ENCODE data around the gene MYOT.
A peak's percentile ranks its signal among the peaks of the same experiment; 100 is the strongest.

MYOT gene

DNA sequence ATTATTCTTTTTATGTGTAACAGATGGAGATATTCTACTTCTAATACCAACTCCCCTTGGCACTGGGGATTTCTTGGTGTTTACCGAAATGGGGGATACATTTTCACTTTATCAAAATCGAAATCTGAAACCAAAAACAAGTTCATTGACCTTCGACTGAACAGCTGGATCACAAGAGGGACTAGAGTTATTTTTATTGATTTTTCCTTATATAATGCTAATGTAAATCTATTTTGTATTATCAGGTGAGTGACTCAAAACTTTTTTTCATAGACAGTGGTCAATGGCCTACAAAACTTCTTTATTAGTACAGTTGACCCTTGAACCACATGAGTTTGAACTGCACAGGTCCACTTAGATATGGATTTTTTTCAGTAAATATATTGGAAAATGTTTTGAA is 31.8 kb downstream of the MYOT start:
- Mint-ChIP-seq H3K27me3 (no peaks in the 10 kb centered on the region), H3K4me1 (ENCODE audit: low read depth) (peaks cover 8% of the 10 kb centered on the region), H3K36me3 (ENCODE audit: low read depth) (no peaks in the 10 kb centered on the region), H3K4me3 (no peak overlapping the region), H3K27ac (no peak overlapping the region), H3K9me3 (no peaks in the 10 kb centered on the region)
- intact Hi-C loops (cut with micrococcal nuclease) = no loop called here

DNA sequence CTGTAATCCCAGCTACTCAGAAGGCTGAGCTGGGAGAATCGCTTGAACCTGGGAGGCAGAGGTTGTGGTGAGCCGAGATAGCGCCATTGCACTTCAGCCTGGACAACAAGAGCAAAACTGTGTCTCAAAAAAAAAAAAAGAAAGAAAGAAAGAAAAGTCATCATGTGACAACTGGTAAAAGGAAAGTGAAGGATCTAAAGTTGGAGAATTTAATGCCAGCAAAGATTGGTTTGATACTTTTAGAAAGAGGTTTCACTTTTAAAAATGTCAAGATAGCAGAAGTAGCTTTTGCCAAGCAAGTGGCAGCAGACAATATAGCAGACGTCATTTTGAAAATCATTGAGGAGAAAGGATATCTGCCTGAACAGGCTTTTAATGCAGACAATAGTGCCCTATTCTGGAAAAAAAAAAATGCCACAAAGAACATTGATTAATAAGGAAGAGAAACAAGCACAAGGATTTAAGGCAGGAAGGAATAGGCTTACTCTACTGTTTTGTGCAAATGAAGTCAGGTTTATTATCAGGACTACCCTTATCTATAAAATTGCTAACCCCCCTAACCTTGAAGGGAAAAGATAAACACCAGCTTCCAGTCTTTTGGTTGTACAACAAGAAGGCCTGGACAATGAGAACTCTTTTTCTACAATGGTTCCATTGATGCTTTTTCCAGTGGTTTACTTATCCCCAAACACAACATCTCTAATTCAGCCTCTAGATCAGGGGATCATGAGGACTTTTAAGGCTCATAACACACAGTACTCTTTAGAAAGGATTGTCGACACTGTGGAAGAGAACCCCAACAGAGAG is 33.6 kb downstream of the MYOT start:
- peak overlapping the region; percentile 80 for H3K27ac Mint-ChIP-seq
- H3K4me3 Mint-ChIP-seq = peak overlapping the region; percentile 56
- intact Hi-C loops (cut with micrococcal nuclease) = no loop called here

DNA sequence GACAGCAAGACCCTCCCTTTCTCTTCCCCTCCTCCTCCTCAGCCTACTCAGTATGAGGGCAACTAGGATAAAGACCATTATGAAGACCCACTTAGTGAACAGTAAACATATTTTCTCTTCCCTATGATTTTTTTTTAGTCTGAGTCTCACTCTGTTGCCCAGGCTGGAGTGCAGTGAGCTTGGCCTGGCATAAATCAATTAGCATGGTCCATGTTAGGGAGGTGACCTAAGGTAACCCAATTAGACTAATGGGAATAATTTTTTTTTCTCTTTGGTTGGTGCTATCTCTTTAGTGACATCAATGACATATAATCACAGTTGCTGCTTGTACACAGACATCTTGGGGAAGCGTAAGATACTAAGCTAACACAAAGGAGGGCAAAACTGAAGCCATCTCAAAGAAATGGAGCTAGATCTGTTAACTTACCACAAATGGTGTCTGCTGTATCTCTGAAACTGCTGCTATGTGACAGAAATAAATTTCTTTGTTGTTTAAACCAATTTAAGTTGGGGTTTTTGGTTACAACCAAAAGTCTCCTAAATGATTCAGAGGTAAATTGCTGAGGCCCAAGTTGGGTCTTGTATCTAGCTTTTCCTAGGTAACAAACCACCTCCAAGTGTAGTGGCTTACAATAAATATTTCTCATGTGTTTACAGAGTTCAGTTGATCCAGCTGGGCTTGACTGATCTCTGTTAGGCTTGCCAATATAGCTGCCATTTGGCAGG is 34.9 kb downstream of the MYOT start:
- H3K4me3 Mint-ChIP-seq = no peak overlapping the region
- H3K36me3 Mint-ChIP-seq (ENCODE audit: low read depth) = no peaks in the 10 kb centered on the region
- H3K4me1 Mint-ChIP-seq (ENCODE audit: low read depth) = peaks cover 8% of the 10 kb centered on the region
- H3K27me3 Mint-ChIP-seq = no peaks in the 10 kb centered on the region
- intact Hi-C loops (cut with micrococcal nuclease) = no loop called here
- H3K9me3 Mint-ChIP-seq = no peaks in the 10 kb centered on the region
- H3K27ac Mint-ChIP-seq = no peak overlapping the region

More for the DNA sequence above, 33.6 kb downstream of the MYOT start:
- Mint-ChIP-seq H3K36me3 (ENCODE audit: low read depth) (no peaks in the 10 kb centered on the region), H3K27me3 (no peaks in the 10 kb centered on the region), H3K4me1 (ENCODE audit: low read depth) (peaks cover 8% of the 10 kb centered on the region), H3K9me3 (no peaks in the 10 kb centered on the region)

DNA sequence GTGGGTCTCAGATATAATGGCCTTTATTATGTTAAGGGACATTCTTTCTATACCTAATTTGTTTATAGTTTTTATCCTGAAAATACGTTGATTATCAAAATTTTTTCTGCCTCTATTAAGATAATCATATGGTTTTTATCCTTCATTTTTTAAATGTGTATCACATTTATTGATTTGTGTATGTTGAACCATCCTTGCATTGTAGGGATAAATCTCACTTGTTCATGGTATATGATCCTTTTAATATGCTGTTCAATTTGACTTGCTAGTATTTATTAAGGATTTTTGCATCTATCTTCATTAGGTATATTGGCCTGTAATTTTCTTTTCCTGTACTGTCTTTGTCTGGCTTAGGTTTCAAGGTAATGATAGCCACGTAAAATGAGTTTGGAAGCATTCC is 47.1 kb downstream of the MYOT start:
- Mint-ChIP-seq H3K36me3 (ENCODE audit: low read depth) (no peaks in the 10 kb centered on the region), H3K9me3 (peaks cover 41% of the 10 kb centered on the region), H3K27me3 (peaks cover 2% of the 10 kb centered on the region), H3K4me3 (no peak overlapping the region), H3K4me1 (ENCODE audit: low read depth) (no peaks in the 10 kb centered on the region), H3K27ac (no peak overlapping the region)
- intact Hi-C loops (cut with micrococcal nuclease) = no loop called here

DNA sequence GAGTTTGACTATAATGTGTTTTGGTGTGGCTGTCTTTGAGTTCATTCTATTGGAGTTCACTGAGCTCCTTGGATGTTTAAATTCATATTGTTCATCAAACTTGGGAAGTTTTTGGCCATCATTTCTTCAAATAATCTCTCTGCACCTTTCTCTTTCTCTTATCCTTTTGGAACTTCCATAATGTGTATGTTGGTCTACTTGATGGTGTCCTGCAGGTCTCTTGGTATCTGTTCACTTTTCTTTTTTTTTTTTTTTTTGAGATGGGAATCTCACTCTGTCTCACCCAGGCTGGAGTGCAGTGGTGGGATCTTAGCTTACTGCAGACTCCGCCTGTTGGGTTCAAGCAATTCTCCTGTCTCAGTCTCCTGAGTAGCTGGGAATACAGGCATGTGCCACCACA is 49.3 kb downstream of the MYOT start:
- intact Hi-C loops (cut with micrococcal nuclease) = no loop called here
- Mint-ChIP-seq H3K36me3 (ENCODE audit: low read depth) (no peaks in the 10 kb centered on the region), H3K4me3 (no peak overlapping the region), H3K9me3 (peaks cover 41% of the 10 kb centered on the region), H3K4me1 (ENCODE audit: low read depth) (no peaks in the 10 kb centered on the region), H3K27me3 (peaks cover 2% of the 10 kb centered on the region), H3K27ac (no peak overlapping the region)

DNA sequence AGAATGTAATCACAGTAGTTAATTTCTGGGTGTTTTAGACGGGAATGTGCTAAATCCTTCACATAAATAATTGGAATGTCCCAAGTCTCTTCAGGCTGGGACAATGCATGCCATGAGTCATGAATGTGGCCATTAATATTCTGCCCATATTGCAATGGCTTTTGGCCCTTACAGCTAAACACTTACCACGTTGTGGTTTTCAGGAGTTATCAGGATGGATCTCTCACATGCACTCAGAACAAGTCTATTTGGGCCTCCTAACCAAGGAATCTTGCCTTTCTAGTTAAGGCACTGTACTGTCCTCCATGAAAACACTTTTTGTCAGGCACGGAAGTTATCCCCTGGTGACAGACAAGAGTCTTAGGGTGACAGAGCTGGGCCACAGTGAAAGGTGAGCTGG is 54.3 kb downstream of the MYOT start:
- H3K9me3 Mint-ChIP-seq = peaks cover 18% of the 10 kb centered on the region
- no peak overlapping the region for H3K4me3 Mint-ChIP-seq
- no peaks in the 10 kb centered on the region for H3K36me3 Mint-ChIP-seq (ENCODE audit: low read depth)
- no peak overlapping the region for H3K27ac Mint-ChIP-seq
- intact Hi-C loops (cut with micrococcal nuclease) = no loop called here
- no peaks in the 10 kb centered on the region for H3K4me1 Mint-ChIP-seq (ENCODE audit: low read depth)
- H3K27me3 Mint-ChIP-seq = peaks cover 1% of the 10 kb centered on the region

DNA sequence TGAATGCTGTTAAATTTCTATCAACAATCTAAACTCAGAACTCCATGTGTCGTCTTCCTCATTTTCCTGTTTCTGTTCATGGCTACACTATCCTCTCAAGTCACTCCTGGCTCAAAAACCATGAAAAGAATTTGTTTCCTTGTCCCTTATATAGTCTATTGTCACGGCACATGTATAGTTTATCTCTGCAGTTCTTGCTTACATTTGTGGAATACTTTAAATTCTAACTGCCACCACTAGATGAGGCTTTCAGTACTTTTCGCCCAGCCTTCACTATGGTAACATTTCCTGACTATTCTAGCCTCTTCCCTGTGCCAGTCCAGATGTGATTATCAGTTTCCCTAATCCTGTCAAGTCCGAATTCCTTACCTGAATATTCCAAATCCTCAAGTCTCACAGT is 56.2 kb downstream of the MYOT start:
- Mint-ChIP-seq H3K4me3 (no peak overlapping the region), H3K9me3 (no peaks in the 10 kb centered on the region), H3K27me3 (no peaks in the 10 kb centered on the region), H3K4me1 (ENCODE audit: low read depth) (no peaks in the 10 kb centered on the region), H3K36me3 (ENCODE audit: low read depth) (peaks cover 15% of the 10 kb centered on the region), H3K27ac (no peak overlapping the region)
- intact Hi-C loops (cut with micrococcal nuclease) = no loop called here

DNA sequence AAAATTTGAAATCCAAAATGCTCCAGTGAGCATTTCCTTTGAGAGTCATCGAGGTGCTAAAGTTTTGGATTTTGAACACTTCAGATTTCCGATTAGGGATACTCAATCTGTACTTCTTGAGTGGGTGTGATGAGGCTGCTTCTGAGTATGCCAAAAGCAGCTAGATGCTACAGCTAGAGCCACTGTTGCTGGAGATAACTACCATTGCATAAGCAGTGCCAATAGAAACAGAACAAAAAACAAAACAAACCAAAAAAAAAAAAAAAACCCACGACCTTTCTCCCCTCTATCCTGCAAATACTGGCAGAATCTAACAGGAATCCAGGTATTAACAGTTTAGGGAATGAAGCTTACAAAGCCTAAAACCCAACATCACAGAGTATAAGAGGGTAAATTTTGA is 65.1 kb downstream of the MYOT start:
- Mint-ChIP-seq H3K4me3 (no peak overlapping the region), H3K4me1 (ENCODE audit: low read depth) (no peaks in the 10 kb centered on the region), H3K36me3 (ENCODE audit: low read depth) (peaks cover 40% of the 10 kb centered on the region), H3K27ac (no peak overlapping the region), H3K9me3 (no peaks in the 10 kb centered on the region), H3K27me3 (no peaks in the 10 kb centered on the region)
- intact Hi-C loops (cut with micrococcal nuclease) = no loop called here

DNA sequence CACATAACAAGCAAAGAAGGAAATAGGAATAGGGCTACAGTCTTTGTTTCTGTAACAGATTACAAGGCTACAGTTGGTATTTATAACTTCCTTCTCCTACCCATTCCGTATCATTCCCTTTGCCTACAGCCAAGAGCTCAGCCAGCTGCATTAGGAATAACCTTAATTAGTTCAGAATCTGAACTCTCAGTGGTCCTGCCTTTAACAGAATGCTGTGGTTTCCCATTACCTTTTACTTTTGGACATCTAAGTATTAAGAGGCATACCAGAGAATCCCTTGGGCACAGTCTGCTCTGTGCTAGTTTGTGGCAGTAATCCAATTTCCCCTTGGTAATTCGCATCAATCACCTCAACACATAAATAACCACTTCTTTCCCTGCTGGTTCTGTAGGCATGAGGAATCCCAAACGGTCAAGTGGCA is 65.8 kb downstream of the MYOT start:
- no peak overlapping the region for H3K27ac Mint-ChIP-seq
- H3K4me3 Mint-ChIP-seq = no peak overlapping the region
- no peaks in the 10 kb centered on the region for H3K9me3 Mint-ChIP-seq

DNA sequence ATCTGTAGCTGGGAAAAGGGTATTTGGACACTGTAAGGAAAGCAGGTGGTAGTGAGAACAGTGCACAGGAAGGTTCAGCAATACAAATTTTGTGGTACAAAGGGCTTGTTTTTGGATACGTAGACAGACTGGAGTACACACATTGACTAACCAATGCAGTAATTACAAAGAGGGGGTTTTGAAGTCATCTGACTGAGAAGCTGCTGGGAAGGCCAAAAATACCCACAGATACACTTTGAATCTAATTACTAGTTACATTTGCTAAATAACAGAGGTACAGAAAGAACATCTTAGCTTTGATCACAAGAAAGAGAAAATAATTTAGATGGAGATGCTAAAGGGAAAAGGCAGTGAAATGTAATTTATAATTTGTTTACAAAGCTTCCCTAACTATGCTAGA is 67.5 kb downstream of the MYOT start:
- no peaks in the 10 kb centered on the region for H3K27me3 Mint-ChIP-seq
- H3K36me3 Mint-ChIP-seq (ENCODE audit: low read depth) = peaks cover 39% of the 10 kb centered on the region
- intact Hi-C loops (cut with micrococcal nuclease) = no loop called here
- no peaks in the 10 kb centered on the region for H3K4me1 Mint-ChIP-seq (ENCODE audit: low read depth)
- H3K9me3 Mint-ChIP-seq = no peaks in the 10 kb centered on the region
- H3K4me3 Mint-ChIP-seq = no peak overlapping the region
- H3K27ac Mint-ChIP-seq = no peak overlapping the region

More for the DNA sequence above, 65.8 kb downstream of the MYOT start:
- H3K36me3 Mint-ChIP-seq (ENCODE audit: low read depth) = peaks cover 37% of the 10 kb centered on the region
- no peaks in the 10 kb centered on the region for H3K4me1 Mint-ChIP-seq (ENCODE audit: low read depth)
- intact Hi-C loops (cut with micrococcal nuclease) = no loop called here
- H3K27me3 Mint-ChIP-seq = no peaks in the 10 kb centered on the region

DNA sequence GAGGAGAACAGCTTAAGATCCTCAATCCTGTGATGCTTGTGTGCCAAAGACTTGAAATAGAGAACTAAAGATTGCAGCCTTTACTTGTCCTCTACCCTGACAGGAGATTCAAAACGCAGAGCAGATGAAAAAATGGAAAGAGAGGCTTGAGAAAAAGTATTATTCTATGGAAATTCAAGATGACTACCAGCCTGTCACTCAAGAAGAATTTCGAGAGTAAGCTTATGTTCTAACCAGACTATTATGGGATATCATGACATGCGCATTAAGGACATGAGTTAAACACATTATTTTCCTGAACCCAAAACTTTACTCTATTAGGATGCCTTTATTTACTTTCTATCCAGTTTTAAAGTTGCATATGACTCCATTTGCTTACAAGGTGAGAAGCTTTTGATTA is 68.0 kb downstream of the MYOT start:
- intact Hi-C loops (cut with micrococcal nuclease) = no loop called here

More for the DNA sequence above, 68.0 kb downstream of the MYOT start:
- Mint-ChIP-seq H3K4me3 (no peak overlapping the region), H3K27ac (no peak overlapping the region), H3K27me3 (no peaks in the 10 kb centered on the region), H3K36me3 (ENCODE audit: low read depth) (peaks cover 43% of the 10 kb centered on the region), H3K4me1 (ENCODE audit: low read depth) (no peaks in the 10 kb centered on the region), H3K9me3 (no peaks in the 10 kb centered on the region)

Data from dendritic cell treated with granulocyte-macrophage colony-stimulating factor and Interleukin-4, amounts not matched to agents 40 ng/mL and 50 ng/mL, for 4 days (primary cell).